Cardiac septum (tissue), 1 donor: ENCODE data around the gene TBCD. TPM values are rescaled to one million over a fixed set of nuclear protein-coding genes. Genes with fewer than 3 reads are reported as not detected.

Experiments
- DNase-seq: peaks from one replicate; pipeline ENCODE4 v3.0.0-alpha.2; 2020; ENCODE audit warnings: low spot score
- intact Hi-C: fragments of 100-400 bp; cut with DNase I; formaldehyde crosslinking; loops from one replicate; pipeline ENCODE4 v1.14.0; 2022
- long read RNA-seq: library from polyadenylated mRNA; unstranded; transcript quantifications from one replicate; pipeline ENCODE4 v2.0.0, GENCODE V29; 2021
- total RNA-seq: library from RNA; stranded (reverse); fragmentation: NEBNext Ultra II Directional; extraction: Animal tissue kit (Norgen Biotek cat#: 25700); gene quantifications from one replicate; pipeline ENCODE4 v1.2.1, GENCODE V29; 2021
- donor health status: DM: no; HTN: no; CAD: no.

Gene TBCD
- 67.3 TPM for total RNA-seq
- long read RNA-seq, partial matches to known transcripts, result 13 of 33 reads
- long read RNA-seq, other reads (novel, unspliced or antisense), result 13 of 33 reads

- intact Hi-C loops, result loop anchor here (5.0 kb wide), 2 partner anchors 34 to 104 kb away; partner anchors contain the start of genes FN3KRP and WDR45B
These were observed at the start of gene TBCD for GRCh38 chr17:82751571-82752370. Gene TBCD (plus strand): TSS chr17:82752065. CDS start chr17:82752194, 129 bp downstream.

GRCh38 chr17:82702231-82702927 lies 49.5 kb upstream of the TBCD start:
- DNase-seq, result no peak
- intact Hi-C loops, result no loop called here

More at GRCh38 chr17:82751571-82752370, at the start of gene TBCD:
- DNase-seq, result peak; percentile 92

DNA sequence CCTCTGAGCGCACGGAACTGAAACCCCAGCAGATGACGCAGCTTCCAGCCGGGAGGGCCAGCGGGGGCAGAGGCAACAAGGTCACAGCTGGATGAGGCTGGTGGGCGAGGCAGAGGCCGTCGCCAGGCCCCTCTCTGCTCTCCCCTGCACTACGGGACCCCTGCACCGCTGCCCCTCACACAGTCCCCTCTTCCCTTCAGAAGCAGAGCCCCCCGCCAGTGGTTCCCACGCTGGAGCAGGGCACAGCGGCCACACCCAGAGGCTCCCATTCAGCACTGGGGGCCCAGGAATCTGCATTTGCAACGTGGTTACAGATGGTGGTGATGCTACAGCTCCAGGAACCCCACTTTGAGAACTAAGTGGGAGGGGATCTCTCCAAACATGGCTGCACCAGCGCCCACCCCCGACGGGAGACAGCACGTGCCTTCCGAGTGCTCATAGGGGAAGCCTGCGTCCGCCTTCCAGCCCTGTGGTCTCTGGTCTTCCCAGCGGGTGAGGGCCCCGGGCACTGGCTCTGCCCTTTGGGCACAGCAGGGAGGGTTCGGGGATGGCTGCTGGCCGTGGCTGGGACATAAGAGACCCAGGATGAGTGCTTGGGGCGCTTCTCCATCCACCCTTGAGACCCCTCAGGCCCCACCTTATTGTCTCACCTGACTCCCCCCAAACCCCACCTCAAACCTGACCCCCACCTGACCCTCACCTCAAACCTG lies 48.7 kb upstream of the TBCD start:
- intact Hi-C loops, result no loop called here
- DNase-seq, result no peak

GRCh38 chr17:82703935-82704865 lies 47.7 kb upstream of the TBCD start:
- intact Hi-C loops, result no loop called here
- DNase-seq, result no peak

DNA sequence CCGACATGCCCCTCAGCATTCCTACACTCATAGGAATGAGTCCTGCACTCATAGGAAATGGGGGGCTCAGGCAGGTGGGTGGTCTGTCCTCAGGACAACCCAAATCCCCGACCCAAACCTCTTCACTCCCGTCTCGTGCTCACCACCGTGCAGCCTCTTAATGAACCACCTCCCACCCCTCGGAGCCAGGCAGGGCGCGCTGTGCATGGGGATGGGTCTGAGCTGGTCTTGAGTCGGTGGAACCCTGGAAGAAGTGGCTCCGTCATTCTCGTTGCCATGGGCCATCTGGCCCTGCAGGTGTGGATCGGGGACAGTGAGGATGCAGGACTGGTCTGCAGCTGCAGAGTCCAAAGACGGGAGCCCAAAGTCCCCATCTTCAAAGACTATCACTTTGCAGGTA lies 47.0 kb upstream of the TBCD start:
- DNase-seq, result no peak
- intact Hi-C loops, result no loop called here

DNA sequence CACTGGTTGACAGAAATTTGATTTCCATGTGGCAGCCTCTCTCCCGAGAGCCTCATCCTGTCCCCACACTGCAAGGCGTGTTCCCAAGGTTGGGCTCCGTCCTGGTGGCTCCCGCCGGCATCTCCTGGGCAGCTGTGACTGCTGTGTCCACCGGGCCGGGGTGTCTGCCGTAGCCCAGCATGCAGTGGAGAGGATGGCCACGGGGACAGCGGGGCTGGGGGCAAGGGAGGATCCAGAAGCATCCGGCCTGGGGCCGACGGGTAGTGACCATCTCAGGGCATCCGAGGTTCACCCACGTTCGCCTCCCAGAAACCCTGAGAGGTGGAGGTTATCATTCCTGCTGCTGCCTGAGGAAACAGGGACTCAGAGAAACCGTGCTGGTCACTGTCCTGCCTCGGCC lies 46.1 kb upstream of the TBCD start:
- intact Hi-C loops, result no loop called here
- DNase-seq, result no peak

DNA sequence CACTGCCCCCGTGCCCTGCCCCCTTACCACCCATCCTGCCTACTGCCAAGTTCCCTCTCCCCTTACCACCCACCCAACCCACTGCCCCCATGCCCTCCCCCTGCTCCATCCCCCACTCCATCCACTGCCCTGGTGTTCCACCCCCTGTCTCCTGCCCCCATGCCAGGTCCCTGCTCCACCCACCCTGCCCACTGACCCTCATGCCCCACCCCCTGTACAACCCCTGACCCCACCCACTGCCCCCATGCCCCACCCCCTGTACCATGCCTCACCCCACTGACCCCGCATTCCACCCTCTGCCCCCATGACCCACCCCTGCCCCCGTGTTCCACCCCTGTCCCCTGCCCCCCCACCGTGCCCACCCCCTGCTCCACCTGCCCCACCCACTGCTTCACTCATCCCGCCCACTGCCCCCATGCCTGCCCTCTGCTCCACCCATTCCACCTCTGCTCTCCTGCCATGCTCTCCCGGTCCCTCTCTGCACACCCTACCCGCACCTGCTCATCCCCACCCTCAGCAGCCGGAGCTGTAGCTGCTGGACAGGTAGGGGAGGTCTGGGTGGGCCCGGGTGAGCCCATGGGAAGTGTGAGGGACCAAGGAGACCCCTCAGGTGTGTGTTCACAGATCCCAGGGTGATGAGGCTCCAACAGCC lies 42.7 kb upstream of the TBCD start:
- intact Hi-C loops, result no loop called here

DNA sequence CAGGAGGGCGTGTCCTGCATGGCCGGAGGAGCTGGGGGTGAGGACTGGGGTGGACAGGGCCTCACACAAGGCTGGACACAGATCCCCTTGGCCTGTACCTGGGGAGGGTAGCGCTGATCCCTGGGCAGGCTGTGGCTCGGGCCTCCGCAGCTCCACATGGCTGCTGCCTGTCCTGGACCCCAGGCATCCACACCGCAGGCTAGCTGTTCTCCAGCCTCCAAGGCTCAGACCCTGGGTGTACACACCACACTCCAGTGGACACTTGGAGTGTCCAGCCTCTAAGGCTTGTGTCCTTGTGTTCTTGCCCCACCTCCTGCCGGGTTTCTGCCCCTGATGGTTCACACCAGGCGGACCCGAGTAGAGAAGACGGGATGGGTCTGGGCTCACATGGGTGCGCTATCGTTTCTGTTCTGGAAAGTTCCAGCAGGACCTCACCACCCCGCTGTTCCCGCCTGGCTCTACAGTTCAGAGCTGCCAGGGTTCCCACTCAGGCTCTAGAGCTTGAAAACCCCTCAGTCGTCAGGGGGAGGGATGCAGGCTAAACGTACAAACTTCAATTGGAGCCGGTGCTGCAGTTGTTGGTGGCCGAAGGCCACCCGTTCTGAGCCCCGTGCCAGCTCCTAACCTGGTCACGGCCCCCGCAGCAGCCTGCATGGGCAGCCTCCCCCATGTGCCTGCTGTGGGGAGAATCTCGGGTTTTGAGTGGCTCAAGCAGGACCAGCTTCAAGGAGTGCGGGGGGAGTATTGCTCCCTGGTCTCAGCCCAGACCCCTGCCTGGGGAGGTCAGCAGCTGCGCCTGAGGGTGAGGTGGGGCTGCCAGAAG lies 42.0 kb upstream of the TBCD start:
- intact Hi-C loops, result no loop called here
- no peak for DNase-seq

More for the DNA sequence above, 42.7 kb upstream of the TBCD start:
- no peak for DNase-seq

- intact Hi-C loops, result no loop called here
- no peak for DNase-seq
These were observed 41.2 kb upstream of the TBCD start for GRCh38 chr17:82710499-82711232.

DNA sequence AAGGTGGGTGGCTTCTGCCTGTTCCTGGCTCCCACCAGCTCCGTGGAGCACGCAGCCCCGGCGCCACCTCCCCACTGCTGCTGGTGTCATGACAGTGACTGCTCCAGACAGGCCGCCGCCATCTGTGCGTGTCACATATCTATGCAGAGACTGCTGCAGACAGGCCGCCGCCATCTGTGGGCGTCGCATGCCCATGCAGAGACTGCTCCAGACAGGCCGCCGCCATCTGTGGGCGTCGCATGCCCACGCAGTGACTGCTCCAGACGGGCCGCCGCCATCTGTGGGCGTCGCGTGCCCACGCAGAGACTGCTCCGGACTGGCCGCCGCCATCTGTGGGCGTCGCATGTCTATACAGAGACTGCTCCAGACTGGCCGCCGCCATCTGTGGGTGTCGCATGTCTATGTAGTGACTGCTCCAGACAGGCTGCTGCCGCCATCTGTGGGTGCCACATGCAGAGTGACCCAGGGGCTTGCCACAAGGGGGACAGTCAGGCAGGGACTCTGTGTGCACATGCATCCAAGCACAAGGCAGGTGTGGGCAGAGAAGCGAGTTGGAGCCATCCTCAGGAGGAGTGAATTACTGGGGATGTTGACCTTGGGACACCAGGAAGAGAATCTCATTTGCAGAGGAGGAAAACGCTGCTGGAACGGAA lies 38.7 kb upstream of the TBCD start:
- intact Hi-C loops, result no loop called here
- DNase-seq, result no peak

DNA sequence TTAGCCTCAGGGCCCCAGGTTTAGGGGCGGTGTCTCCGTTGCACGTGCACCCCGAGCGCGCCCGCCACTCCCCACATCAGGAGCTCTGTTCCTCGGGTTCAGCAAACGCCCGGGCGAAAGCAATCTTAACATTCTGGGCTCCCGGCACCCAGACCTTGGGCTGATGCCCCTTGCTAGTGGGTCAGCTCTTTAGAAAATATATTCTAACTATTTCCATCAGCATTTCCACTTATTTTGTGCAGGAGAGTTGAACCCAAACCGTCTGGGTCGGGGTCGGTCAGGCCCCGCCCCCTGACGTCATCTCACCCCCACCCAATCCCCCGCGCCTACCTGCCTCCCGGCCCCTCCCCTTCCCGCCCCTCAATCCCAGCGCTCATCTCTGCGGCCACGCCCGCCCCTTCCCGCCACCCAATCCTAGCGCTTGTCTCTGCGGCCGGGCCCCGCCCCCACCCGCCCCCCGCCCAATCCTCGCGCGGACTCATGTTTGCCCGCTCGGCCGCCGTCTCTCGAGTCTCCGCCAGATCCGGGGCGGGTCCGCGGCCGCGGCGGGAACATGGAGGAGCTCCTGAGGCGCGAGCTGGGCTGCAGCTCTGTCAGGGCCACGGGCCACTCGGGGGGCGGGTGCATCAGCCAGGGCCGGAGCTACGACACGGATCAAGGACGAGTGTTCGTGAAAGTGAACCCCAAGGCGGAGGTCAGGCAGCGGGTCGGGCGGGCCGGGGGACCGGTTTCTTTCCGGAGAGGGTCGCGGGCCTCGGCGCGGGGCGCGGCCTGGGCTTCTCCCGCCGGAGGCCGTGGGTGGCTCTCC lies 35.5 kb upstream of the TBCD start, which contains the start of gene FN3KRP:
TSS of gene FN3KRP (plus strand) at position 504 of the 808 bp plus-strand sequence. CDS start at position 554, 50 bp downstream.
- DNase-seq, result peak; percentile 97
- intact Hi-C loops, result loop anchor here (5.0 kb wide), 2 partner anchors 36 to 64 kb away; partner anchors contain the start of gene TBCD

- no peak for DNase-seq
- intact Hi-C loops, result loop anchor here (5.0 kb wide), 2 partner anchors 33 to 67 kb away; partner anchors contain the start of gene TBCD
These were observed 32.7 kb upstream of the TBCD start for GRCh38 chr17:82718986-82719685.

DNA sequence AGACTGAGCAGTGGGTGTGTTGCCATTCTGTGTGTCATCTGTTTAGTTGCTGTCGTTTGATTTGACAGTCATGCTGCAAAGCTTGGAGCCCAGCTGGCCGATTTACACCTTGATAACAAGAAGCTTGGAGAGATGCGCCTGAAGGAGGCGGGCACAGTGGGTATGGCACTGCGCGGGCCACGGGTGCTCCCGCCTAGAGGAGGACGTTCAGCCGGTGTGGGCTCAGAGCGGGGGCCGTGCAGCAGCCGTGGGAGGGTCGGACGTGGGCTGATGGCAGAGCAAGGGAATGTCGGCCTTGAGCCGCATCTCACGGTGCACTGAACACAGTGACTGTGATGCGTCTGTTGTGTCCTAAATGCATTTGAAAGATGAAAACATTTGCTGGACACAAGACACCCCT lies 31.7 kb upstream of the TBCD start:
- no peak for DNase-seq
- intact Hi-C loops, result no loop called here

DNA sequence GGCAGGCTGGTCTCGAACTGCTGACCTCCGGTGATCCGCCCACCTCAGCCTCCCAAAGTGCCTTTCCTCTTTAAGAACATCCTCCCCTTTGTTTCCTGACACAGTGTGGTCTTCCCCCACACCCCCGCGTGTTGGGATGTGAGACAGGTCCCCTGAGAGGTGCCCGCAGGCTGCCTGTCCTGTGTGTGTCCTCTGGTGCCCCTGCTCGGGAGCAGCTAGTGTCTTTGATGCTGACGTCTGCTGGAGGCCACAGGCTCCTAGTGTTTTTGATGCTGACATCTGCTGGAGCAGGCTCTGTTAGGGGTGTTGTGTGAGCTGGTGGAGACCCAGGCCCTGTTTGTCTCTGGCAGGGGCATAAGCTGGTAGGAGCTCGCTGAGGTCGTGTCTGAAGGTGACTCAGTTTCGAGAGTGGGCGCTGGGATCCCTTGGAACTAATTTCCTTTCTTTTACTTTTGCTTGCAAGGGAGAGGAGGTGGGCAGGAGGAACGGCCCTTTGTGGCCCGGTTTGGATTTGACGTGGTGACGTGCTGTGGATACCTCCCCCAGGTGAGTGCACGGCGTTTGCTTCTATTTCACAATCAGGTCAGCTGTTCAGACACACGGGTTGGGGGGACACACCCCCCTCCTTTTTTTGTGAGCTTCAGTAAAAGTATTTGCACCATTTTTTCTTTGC lies 29.4 kb upstream of the TBCD start:
- no peak for DNase-seq
- intact Hi-C loops, result no loop called here
